HCT116 (cell line): ENCODE data around the gene PCDH1. TPM values are rescaled to one million over a fixed set of nuclear protein-coding genes. Genes with fewer than 3 reads are reported as not detected.

Experiments used
- ATAC-seq: fragments of 200-7000 bp; cut with Tn5 transposase; 2 replicates; pipeline ENCODE4 v1.9.1; 2020; ENCODE audit warnings: mild to moderate bottlenecking, moderate library complexity
- BruUV-seq: library from RNA; stranded (reverse); fragments of 400-500 nt; replicated peaks from 2 replicates; lab custom pipeline; 2021; lab: Mats Ljungman, UMichigan
- CTCF ChIA-PET: fragments of 300-600 bp; sonication (Branson Sonifier 250); formaldehyde crosslinking; loops from one replicate; lab custom pipeline; 2021; ENCODE audit warnings: antibody characterized with exemption; lab: Charles Lee
- POLR2A ChIA-PET: fragments of 300-600, 350-600 bp; sonication (Branson Sonifier 250); formaldehyde crosslinking; loops from one replicate; lab custom pipeline; 2021; ENCODE audit warnings: antibody characterized with exemption; lab: Charles Lee
- RAD21 ChIA-PET, 2 experiments: fragments of 300-600 bp; sonication (Branson Sonifier 250); formaldehyde crosslinking; loops; one replicate each; lab custom pipeline; 2023; ENCODE audit warnings: low total read pairs in 2 of 2; ENCODE audit not compliant: uncharacterized antibody in 2 of 2, unreplicated experiment in 2 of 2, low non-redundant PET in 1 of 2; lab: Charles Lee
- DNase-seq: peaks from one replicate; pipeline ENCODE4 v3.0.0-alpha.2; 2010; ENCODE audit warnings: low read depth, low spot score
- H2AFZ ChIP-seq: fragments of 200-600 bp; shearing (Covaris generic), sonication (generic); 2 replicates; pipeline ENCODE4 v1.6.1; 2017; ENCODE audit warnings: low read depth, mixed run types, mixed read lengths, antibody characterized with exemption, low read length; ENCODE audit not compliant: poor library complexity, severe bottlenecking
- H3K27ac ChIP-seq: 2 replicates; pipeline ENCODE4 v1.5.1; 2012; ENCODE audit warnings: low read depth, low read length
- H3K27me3 ChIP-seq: fragments of 200-600 bp; sonication (generic); 2 replicates; pipeline ENCODE4 v1.6.1; 2016; ENCODE audit warnings: mixed run types, low read length, mixed read lengths; ENCODE audit not compliant: insufficient read depth
- H3K36me3 ChIP-seq, 2 experiments: fragments of 200-500 bp in 1 of 2; fragments of 200-600 bp in 1 of 2; sonication (Bioruptor generic) in 1 of 2; sonication (generic) in 1 of 2; 2 replicates each; pipeline versions ENCODE4 v1.5.1 to v1.6.1; 2014 to 2016; ENCODE audit warnings: low read length in 2 of 2, inconsistent platforms in 1 of 2, mixed read lengths in 1 of 2, mixed run types in 1 of 2; ENCODE audit not compliant: insufficient read depth in 2 of 2, control insufficient read depth in 1 of 2
- H3K4me1 ChIP-seq, 2 experiments: fragments of 200-600 bp in 1 of 2; sonication (generic) in 1 of 2; 2 replicates each; pipeline versions ENCODE4 v1.5.1 to v1.6.1; 2012 to 2017; ENCODE audit warnings: low read length in 2 of 2, inconsistent platforms in 1 of 2, mild to moderate bottlenecking in 1 of 2, mixed read lengths in 1 of 2, mixed run types in 1 of 2, moderate library complexity in 1 of 2; ENCODE audit not compliant: insufficient read depth in 2 of 2, control insufficient read depth in 1 of 2
- H3K4me2 ChIP-seq: fragments of 200-600 bp; sonication (generic); 2 replicates; pipeline ENCODE4 v1.6.1; 2017; ENCODE audit warnings: mixed run types, low read length, mixed read lengths
- H3K4me3 ChIP-seq, 2 experiments: fragments of 200-600 bp in 1 of 2; sonication (generic) in 1 of 2; replicated peaks in 1 of 2; 2 replicates each; pipeline ENCODE4 v1.5.1; 2011 to 2016; ENCODE audit warnings: low read length in 2 of 2, control low read depth in 1 of 2, low read depth in 1 of 2, mild to moderate bottlenecking in 1 of 2, mixed read lengths in 1 of 2, mixed run types in 1 of 2
- H3K79me2 ChIP-seq: fragments of 200-600 bp; sonication (generic); 2 replicates; pipeline ENCODE4 v1.6.1; 2017; ENCODE audit warnings: mild to moderate bottlenecking, mixed run types, low read length, moderate library complexity, mixed read lengths; ENCODE audit not compliant: insufficient read depth
- H3K9ac ChIP-seq: fragments of 200-600 bp; sonication (generic); 2 replicates; pipeline ENCODE4 v1.6.1; 2016; ENCODE audit warnings: low read length, mixed read lengths
- H3K9me2 ChIP-seq: fragments of 200-600 bp; sonication (generic), shearing (Covaris generic); 2 replicates; pipeline ENCODE4 v1.6.1; 2017; ENCODE audit warnings: mixed run types, mild to moderate bottlenecking, moderate library complexity; ENCODE audit not compliant: insufficient read depth
- H3K9me3 ChIP-seq, 2 experiments: fragments of 200-500 bp in 1 of 2; fragments of 200-600 bp in 1 of 2; sonication (Bioruptor generic) in 1 of 2; sonication (generic) in 1 of 2; 2 replicates each; pipeline ENCODE4 v1.6.1; 2014 to 2017; ENCODE audit warnings: low read length in 2 of 2, mixed read lengths in 2 of 2, inconsistent platforms in 1 of 2, low read depth in 1 of 2, mild to moderate bottlenecking in 1 of 2, mixed run types in 1 of 2, moderate library complexity in 1 of 2; ENCODE audit not compliant: control insufficient read depth in 1 of 2, insufficient read depth in 1 of 2
- H4K20me1 ChIP-seq: fragments of 200-600 bp; sonication (generic), shearing (Covaris generic); 2 replicates; pipeline ENCODE4 v1.6.1; 2017; ENCODE audit warnings: mixed run types, mild to moderate bottlenecking, moderate library complexity; ENCODE audit not compliant: insufficient read depth
- CBX3 ChIP-seq: IDR thresholded peaks from 2 replicates; pipeline ENCODE4 v1.6.1; 2012; ENCODE audit warnings: low read depth
- EZH2phosphoT487 ChIP-seq: fragments of 200-600 bp; IDR thresholded peaks from 2 replicates; pipeline ENCODE4 v1.6.1; 2018; ENCODE audit warnings: antibody characterized with exemption, borderline replicate concordance
- MAX ChIP-seq: IDR thresholded peaks from 2 replicates; pipeline ENCODE4 v1.6.1; 2012
- POLR2AphosphoS5 ChIP-seq: IDR thresholded peaks from 2 replicates; pipeline ENCODE4 v1.6.1; 2011; ENCODE audit warnings: mild to moderate bottlenecking, low read depth, low read length, moderate library complexity
- SIN3A ChIP-seq: IDR thresholded peaks from 2 replicates; pipeline ENCODE4 v1.6.1; 2012; ENCODE audit warnings: low read depth
- TCF7L2 ChIP-seq: IDR thresholded peaks from 2 replicates; pipeline ENCODE4 v1.7.0; 2011; ENCODE audit warnings: borderline replicate concordance, inconsistent platforms; ENCODE audit not compliant: insufficient read depth, insufficient read length; ENCODE audit errors: extremely low read depth
- ZBTB33 ChIP-seq: IDR thresholded peaks from 2 replicates; pipeline ENCODE4 v1.6.1; 2011; ENCODE audit warnings: mild to moderate bottlenecking, low read length, moderate library complexity; ENCODE audit not compliant: insufficient replicate concordance; ENCODE audit errors: extremely low read depth
- ZFX ChIP-seq: fragments of 450-650 bp; IDR thresholded peaks from 2 replicates; pipeline ENCODE4 v1.6.1; 2017
- intact Hi-C: fragments of 100-400 bp; cut with micrococcal nuclease; formaldehyde crosslinking; loops from 2 replicates; pipeline ENCODE4 v1.10.0; 2022
- total RNA-seq: library from RNA; stranded (reverse); gene quantifications from one replicate; pipeline ENCODE4 v1.2.1, GENCODE V29; 2021; ENCODE audit not compliant: unreplicated experiment
- TF ChIP-seq, protein P1 (sequence below), 3 experiments: fragments of 200-600 bp in 1 of 3; sonication (generic) in 1 of 3; IDR thresholded peaks in 2 of 3; conservative IDR thresholded peaks in 1 of 3; 2 replicates each; pipeline ENCODE4 v1.5.1; 2012 to 2017; ENCODE audit warnings: low read depth in 2 of 3, low read length in 2 of 3, antibody characterized with exemption in 1 of 3, borderline replicate concordance in 1 of 3, control low read depth in 1 of 3, mild to moderate bottlenecking in 1 of 3, mixed read lengths in 1 of 3, mixed run types in 1 of 3, moderate library complexity in 1 of 3; ENCODE audit not compliant: insufficient read depth in 1 of 3
- TF ChIP-seq, protein P2 (sequence below): IDR thresholded peaks from 2 replicates; pipeline ENCODE4 v1.6.1; 2012

PCDH1 gene
- total RNA-seq, 1 experiment from 2014 or later = 24.2 TPM

DNA sequence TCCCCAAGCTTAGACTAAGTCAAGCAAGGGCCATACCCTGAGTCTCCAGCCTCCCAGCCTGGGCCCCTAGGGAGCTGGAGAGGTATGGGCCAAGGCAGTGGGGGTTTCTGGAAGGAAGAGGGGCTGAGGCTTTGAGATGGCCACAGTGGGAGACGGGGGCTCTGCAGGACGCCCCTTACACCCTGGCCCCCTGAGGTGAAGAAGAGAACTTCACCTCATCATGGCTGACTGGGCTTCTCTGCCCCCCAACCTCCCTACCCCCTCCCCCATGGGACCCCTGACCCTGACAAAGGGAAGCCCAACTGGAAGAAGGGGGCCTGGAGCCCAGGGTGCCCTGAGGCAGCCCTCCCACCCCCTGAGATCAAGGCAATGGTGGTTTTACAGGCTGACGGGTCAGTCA, 25.8 kb downstream of the PCDH1 start:
- no peaks in the 10 kb centered on the region for H3K9me2 ChIP-seq
- H3K79me2 ChIP-seq = no peaks in the 10 kb centered on the region
- peaks cover 21 to 32% of the 10 kb centered on the region in 2 experiments for H3K4me1 ChIP-seq
- no TSS peak for BruUV-seq
- H4K20me1 ChIP-seq = no peaks in the 10 kb centered on the region
- no peak for DNase-seq
- no peak for TF ChIP-seq EZH2phosphoT487
- TF ChIP-seq, protein P1, sequence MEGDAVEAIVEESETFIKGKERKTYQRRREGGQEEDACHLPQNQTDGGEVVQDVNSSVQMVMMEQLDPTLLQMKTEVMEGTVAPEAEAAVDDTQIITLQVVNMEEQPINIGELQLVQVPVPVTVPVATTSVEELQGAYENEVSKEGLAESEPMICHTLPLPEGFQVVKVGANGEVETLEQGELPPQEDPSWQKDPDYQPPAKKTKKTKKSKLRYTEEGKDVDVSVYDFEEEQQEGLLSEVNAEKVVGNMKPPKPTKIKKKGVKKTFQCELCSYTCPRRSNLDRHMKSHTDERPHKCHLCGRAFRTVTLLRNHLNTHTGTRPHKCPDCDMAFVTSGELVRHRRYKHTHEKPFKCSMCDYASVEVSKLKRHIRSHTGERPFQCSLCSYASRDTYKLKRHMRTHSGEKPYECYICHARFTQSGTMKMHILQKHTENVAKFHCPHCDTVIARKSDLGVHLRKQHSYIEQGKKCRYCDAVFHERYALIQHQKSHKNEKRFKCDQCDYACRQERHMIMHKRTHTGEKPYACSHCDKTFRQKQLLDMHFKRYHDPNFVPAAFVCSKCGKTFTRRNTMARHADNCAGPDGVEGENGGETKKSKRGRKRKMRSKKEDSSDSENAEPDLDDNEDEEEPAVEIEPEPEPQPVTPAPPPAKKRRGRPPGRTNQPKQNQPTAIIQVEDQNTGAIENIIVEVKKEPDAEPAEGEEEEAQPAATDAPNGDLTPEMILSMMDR (IDR thresholded peaks at IDR 0.05 in 2 of 3, conservative IDR thresholded peaks at IDR 0.05 in 1 of 3; ENCODE audit: borderline replicate concordance in 1 of 3, insufficient read depth in 1 of 3, low read depth in 2 of 3, low read length in 2 of 3) = 0 out of 6 replicates have a peak, but pooled peaks of 2 of the 3 experiments have one; percentile 4 to 15
- no peak overlapping the region for H2AFZ ChIP-seq
- H3K9me3 ChIP-seq = no peaks in the 10 kb centered on the region
- no peak overlapping the region for H3K27ac ChIP-seq
- intact Hi-C loops = no loop called here
- H3K4me2 ChIP-seq = no peak overlapping the region
- ChIA-PET CTCF (no interaction called here), RAD21 (no interaction called here), POLR2A (no interaction called here)
- no peak overlapping the region for H3K4me3 ChIP-seq
- H3K27me3 ChIP-seq = no peaks in the 10 kb centered on the region
- H3K36me3 ChIP-seq = no peaks in the 10 kb centered on the region
- no peak overlapping the region for H3K9ac ChIP-seq
- no peak for ATAC-seq

GRCh38 chr5:141851195-141851874, 26.9 kb downstream of the PCDH1 start:
- no peaks in the 10 kb centered on the region for H3K9me2 ChIP-seq
- intact Hi-C loops = no loop called here
- H3K9me3 ChIP-seq = no peaks in the 10 kb centered on the region
- no peaks in the 10 kb centered on the region for H4K20me1 ChIP-seq
- H3K36me3 ChIP-seq = no peaks in the 10 kb centered on the region
- TF ChIP-seq CBX3 (no peak), MAX (no peak), ZFX (no peak), SIN3A (no peak), TCF7L2 (no peak), POLR2AphosphoS5 (no peak), ZBTB33 (no peak)
- TF ChIP-seq, protein P2, sequence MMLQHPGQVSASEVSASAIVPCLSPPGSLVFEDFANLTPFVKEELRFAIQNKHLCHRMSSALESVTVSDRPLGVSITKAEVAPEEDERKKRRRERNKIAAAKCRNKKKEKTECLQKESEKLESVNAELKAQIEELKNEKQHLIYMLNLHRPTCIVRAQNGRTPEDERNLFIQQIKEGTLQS = no peak
- no peak overlapping the region for H3K4me3 ChIP-seq
- peaks cover 24 to 32% of the 10 kb centered on the region in 2 experiments for H3K4me1 ChIP-seq
- no peak overlapping the region for H3K27ac ChIP-seq
- peak overlapping the region; percentile 60 for H3K4me2 ChIP-seq
- ChIA-PET POLR2A (no interaction called here), CTCF (no interaction called here), RAD21 (no interaction called here)
- no TSS peak for BruUV-seq
- DNase-seq = no peak
- no peak overlapping the region for H2AFZ ChIP-seq
- no peak overlapping the region for H3K9ac ChIP-seq
- no peaks in the 10 kb centered on the region for H3K27me3 ChIP-seq
- ATAC-seq = no peak
- no peaks in the 10 kb centered on the region for H3K79me2 ChIP-seq
